GM18517 (cell line): ENCODE results near the gene EBF4.
"Not testable (repeated sequence)": the region's sequence is repeated elsewhere in the genome, so short reads cannot be mapped to it uniquely, and the experiment has no call there.

Source experiments
- ATAC-seq: cut with Tn5 transposase; IDR thresholded peaks from one replicate; pipeline ENCODE4 v1.9.1; 2021; ENCODE audit warnings: mild to moderate bottlenecking, moderate library complexity; ENCODE audit not compliant: unreplicated experiment

The EBF4 gene

DNA sequence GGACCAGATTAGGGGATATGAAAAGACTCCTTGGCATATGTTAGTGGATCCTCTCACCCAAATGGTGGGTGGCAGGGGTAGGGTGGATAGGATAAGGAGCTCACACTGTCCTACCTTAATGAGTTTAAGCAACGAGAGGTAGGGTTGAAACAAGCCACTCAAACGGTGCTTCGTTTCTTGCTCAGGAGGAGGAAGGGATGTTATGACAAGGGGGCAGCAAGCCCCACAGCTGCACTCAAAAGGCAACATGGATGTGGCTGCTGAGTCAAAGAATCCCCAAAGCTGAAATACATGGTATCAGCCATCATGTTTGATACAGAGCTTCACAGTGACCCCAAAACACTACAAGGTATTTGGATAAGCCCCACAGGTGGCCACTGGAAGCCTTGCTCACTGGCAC, 20.1 kb upstream of the EBF4 start:
- ATAC-seq: no peak

DNA sequence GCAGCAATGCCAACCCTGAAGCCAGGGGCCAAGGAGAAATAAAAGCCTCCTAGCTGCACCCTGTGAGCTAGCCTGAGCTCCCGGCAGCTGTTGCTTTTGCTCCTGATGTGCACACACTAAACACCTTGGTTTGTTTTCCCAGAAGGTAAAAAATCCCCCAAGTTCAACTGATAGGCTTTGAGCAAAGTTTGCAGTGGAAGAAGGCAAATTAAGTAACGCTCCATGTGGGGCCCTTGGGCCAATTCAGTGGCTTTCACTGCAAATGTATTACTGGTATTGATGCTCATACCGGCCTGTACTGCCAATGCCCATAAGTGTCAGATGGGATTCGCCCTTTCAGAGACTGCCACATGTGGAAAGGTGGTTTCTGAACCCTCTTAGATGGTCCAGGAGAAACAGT, 19.1 kb upstream of the EBF4 start:
- no peak for ATAC-seq

DNA sequence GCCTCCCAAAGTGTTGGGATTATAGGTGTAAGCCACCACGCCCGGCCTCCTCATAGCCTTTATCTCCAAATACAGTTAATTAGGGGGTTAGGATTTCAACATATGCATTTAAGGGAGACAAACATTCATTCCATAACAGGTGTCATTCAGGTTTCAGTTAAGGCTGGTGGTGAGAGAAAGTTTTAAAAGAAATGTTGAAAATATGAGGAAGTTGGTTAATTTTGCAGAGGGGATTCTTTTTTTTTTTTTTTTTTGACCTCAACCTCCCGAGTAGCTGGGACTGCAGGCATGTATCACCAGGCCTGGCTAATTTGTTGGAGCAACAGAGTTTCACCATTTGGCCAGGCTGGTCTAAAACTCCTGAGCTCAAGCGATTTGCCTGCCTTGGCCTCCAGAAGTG, 12.5 kb upstream of the EBF4 start:
- ATAC-seq: no peak

DNA sequence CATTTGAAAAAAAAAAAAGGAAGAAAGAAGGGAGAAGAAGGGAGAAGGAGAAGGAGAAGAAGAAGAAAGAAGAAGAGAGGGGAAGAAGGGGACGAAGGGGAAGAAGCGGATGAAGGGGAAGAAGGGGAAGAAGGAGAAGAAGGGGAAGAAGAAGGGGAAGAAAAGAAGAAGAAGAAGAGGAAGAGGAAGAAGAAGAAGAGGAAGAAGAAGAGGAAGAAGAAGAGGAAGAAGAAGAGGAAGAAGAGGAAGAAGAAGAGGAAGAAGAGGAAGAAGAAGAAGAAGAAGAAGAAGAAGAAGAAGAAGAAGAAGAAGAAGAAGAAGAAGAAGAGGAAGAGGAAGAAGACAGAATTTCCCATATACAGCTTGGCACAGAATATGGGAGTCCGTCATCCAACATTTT, 10.5 kb upstream of the EBF4 start:
- not testable (repeated sequence) for ATAC-seq

DNA sequence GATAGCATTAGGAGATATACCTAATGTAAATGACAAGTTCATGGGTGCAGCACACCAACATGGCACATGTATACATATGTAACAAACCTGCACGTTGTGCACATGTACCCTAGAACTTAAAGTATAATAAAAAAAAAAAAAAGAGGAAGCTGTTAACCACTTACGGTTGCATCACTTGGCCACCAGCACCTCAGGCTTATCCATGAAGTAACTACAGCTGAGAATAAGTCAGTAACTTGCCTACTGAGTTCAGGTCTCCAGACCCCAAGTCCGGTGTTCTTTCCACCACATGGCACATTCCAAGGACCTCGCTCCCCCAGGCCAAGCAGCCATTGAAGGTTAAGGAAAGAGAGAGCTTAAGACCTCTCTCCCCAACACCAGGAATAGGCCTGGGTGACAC, 7.8 kb upstream of the EBF4 start:
- not testable (repeated sequence) for ATAC-seq

DNA sequence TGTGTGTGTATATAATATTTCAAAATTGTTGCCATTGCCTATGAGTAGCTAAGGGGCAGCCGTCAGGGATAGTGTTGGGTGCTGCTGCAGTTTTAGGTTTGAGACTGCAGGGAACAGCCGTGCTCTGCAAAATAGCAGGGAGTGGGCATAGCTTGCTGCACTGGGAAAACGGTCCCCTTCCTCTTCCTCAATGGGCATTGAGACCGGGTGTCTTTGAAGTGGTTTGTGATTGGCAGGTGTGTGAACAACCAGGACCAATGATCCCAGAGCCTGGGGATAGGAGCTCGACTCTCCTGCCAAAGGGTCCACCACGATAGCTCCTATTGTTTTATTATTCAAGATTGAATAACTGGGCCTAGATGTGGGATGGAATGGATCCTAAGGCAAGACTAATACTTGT, 5.1 kb upstream of the EBF4 start:
- no peak for ATAC-seq

DNA sequence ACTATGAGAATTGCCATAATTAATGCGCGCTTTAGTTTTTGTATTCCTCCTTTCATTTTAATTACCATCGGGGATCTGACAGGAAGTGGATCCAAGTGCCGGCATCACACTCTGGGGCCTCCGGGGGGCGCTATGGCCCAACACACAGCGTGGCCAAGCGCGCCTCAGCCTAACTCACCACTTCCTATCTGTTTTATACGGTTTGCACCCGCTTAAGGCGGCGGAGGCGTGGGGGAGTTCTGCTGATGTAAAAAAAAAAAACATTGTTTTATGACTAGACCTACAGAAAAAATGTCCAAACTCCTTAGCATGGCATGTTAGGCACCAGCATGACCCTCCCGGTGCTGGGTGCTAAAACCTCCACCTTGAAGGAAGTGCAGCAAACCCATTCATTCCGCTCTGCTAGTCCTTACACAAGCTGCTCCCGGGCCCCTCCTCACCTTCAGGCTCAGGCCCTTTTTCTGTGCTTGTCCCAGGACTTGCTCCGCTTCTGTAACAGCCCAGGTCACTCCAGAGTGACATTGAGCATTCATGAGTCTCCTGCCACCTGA, 4.5 kb upstream of the EBF4 start:
- no peak for ATAC-seq

DNA sequence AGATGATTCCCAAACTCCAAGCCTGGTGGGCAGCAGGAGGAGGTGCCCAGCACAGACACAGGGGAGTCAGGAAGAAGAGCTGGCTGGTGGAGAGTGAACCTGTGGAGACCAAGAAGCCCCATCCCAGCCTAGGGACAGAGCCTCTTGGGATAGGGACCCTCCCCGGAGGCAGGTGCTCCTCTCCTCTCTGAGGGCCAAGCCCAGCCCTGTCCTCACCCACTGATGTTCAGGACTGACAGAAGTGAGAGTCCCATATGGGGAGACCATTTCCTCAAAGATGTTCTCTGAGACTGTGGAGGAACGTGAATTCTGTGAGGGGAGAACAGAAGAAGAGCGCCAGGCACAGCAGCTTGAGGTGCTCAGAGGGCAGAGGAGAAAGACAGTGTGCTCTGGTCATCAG, 2.4 kb upstream of the EBF4 start:
- no peak for ATAC-seq

DNA sequence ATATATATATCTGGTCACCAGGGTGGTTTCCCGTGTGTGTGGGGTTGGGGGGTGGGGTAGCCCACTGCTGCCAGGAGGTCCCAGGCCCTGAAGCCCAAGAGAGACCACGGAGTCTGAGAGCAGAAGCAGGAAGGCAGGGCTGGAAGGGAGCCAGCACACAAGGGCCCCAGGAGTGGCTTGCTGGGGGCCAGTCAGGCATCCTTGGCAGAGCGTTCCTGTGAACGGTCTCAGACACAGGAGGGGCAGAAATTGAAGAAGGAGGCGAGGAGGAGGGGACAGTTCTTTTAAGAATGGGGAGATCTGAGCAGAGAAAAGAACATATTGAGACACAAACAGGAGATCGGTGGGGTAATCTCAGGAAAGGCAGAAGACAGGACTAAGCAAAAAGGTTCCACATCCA, 1.9 kb upstream of the EBF4 start:
- no peak for ATAC-seq

DNA sequence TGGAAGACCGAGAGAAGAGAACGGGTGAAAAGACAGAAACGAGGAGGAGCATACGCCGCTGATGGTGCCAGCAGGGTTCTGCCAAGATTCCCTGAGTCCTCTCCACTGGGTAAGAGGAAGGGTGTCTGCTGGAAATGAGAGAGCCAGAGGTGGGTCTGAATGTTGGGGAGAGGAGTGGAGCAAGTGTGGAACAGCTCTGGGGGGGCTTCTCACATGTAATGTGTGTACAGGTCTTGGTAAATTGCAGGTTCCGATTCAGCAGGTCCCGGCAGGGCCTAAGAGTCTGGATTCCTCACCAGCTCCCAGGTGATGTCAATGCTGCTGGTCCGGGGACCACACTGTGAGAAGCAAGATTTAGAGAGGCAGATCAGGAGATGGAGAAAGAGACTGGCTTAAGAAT, 1.5 kb upstream of the EBF4 start:
- no peak for ATAC-seq

DNA sequence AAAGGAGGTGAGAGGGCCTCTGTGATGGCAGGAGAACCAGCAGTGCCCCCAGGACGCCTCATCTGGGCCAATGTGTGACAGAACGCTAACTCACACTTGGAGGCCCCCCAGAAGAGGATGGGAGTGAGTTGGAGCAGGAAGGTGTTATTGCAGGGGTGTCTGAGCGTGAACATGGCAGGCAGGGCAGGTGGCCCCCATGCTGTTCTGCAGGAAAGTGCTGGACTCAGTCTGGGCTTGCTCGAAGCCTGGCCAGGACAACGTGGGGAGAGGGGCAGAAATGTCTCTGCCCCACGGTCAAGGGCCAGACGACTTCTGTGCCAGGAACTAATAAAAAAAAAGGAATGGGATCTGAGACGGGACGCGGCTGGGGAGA, 931 bp upstream of the EBF4 start:
- ATAC-seq: no peak

DNA sequence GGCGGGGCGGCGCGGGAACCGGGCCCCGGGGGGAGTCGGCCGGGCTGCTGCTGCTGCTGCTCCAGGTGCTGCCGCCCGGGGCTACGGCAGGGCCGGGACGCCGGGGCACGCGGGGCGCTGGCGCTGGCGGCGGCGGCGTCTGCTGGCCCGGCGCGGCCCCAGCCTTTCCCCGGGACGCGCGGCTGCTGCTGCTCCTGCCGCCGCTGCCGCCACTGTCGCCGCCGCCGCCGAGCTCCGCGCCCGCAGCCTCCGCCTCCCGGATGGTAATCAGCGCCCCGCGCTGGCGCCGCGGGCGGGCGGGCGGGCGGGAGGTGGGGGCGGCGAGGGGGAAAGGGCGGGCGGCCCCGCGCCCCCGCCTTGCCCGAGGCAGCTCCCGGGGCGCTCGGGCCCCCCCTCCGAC, 306 bp downstream of the EBF4 start:
- ATAC-seq: no peak

DNA sequence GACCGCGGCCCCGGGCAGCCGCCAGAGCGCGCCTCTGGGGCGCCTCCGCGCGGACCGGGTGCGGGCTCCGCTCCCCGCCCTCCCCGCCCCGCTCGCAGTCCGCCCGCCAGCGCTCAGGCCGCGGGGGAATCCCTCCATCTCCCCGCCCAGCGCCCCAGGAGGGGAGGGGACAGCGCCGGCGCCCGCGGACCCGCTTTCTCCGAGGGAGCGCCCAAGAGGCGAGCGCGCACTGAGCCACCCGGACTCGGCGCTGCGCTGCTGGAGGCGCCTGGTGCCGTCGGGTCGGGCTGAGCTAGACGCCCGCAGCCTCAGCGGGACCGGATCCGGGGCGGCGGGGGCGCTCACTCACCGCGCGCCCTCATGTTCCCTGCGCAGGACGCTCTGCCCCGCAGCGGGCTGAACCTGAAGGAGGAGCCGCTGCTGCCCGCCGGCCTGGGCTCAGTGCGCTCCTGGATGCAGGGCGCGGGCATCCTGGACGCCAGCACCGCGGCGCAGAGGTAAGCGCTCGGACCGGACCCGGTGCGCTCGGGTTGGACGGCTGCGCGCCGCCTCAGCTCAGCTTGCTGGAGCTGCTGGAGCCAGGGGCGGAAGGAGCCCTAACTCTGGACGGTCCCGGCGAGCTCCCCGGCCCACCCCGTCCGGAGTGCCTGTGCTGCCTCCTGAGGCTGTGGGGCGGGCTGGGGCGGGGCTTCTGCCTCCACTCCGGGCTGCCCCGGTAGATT, 867 bp downstream of the EBF4 start:
- no peak for ATAC-seq

DNA sequence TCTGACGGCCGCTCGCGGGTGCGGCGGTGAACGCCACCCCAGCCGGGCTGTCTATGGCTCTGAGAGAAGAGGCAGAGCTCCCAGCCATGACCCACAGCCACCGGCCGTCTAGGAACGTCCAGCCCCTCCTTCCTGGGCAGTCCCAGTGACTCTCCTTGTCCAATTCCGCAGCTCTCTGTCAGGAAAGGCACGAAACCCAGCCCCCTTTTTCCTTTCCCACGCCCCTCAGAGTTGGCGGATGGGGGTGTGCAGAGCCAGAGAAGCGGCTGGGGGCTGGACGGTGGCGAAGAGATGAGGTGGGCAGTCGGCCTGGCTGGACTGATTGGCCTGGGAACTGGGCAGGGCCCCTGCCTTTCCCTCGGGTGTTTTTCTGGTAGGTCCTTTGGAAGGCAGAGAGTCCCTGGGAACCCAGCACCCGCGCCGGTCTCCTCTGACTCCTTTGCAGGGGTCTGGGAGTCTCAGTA, 1.5 kb downstream of the EBF4 start:
- ATAC-seq: no peak

DNA sequence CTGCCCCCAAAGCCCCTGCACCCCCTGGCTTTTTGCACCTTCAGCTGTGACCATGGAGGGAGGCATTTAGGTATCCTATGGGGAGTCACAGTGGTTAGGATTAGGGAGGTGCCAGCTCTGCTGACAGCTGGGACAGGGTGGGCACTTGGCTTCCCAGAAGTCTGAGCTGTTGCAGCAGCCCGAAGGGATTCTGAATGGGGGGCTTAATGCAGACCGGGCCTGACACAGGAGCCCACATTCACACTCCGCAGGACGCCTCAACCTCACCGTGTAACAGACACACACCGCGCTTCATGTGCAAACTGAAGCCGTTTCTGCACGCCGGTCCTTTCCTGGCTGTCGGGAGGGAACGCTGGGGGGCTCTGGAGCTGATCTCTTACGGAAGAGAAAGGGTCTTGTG, 1.9 kb downstream of the EBF4 start:
- no peak for ATAC-seq

DNA sequence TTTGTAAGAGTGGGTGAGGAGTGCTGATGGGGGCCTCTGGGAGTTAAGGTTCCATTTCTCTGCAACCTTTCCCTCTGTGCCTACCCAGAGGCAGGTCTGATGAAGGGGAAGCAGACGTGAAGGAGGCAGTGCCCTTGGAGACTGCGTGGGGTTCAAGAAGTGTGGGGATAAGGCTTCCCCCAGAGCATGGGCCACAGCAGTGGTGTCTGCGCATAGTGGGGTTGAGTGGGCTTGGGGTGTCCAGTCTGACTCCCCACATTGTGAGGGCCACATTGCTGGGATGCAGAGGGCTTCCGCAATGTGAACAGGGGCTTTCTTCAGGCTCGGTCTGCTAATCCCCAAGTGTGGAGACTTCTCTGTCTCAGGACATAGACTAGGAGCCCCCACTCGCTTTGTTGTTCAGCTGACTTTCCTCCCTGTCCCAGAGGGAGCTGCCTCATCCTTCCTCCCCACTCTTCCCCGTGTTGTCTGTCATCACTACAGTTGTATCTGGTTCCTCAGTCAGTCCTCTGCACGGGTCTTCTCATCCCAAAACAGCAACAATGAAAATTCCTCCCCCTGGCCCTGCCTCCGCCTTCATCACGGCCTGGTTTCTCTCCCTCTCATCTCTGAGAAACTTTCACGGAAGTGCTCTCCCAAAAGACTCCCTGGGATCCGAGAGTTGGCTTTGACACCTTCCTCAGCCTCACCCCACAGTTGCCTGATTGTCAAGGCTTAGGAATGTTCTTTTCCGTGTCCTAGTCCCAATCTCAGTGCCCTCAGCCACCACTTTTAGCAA, 2.8 kb downstream of the EBF4 start:
- no peak for ATAC-seq

DNA sequence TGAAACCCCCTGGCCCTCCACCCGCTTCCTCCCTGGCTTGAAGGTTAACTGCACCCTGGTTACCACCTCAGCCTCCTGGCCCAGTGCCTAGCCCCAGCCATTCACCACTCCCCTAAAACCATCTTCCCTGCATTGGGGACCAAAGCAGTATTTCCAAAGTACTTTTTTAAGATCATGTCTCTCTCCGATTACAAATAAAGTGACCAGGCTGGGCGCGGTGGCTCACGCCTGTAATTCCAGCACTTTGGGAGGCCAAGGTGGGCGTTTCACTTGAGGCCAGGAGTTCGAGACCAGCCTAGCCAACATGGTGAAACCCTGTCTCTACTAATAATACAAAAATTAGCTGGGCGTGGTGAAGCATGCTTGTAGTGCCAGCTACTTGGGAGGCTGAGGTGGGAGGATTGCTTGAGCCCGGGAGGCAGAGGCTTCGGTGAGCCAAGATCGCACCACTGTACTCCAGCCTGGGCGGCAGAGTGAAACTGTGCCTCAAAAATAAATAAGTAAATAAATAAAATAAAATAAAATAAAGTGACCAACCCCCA, 3.5 kb downstream of the EBF4 start:
- ATAC-seq: not testable (repeated sequence)

DNA sequence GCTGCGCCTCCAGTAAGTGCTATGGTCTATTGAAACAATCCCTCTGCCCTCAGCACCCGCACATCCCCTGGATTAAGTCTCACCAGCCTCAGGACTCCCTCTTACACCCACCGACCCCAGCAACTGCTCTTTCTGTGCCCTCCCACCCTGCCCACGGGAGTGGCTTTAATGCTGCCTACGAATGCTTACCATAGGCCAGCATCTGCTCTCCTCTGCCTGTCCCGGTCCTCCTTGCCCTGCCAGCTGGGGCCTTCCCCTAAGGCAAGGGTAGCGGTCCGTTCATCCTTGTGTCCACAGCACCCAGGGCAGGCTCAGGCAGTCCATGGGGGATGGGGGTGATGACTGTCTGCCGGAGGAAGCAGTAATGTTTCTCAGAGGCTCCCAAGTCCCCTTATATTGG, 4.1 kb downstream of the EBF4 start:
- no peak for ATAC-seq

DNA sequence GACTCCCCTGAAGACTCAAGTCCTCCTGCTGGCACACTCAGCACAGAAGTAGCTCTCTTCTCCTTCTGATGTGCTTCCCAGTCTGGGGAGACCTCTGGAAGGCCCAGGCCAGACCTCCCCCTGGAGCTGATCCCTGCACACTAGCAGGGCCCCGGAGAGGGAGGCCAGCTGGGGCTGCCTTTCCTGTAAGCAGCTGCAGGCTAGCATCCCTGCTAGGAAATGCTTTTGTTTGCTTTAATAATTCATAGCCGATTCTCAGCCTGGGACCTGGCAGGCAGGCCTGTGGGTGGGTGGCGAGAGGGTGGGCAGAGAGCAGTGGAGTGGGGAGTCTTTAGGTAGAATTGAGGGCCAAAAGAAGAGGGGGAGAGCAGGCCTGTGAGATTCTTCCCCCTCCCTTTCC, 5.2 kb downstream of the EBF4 start:
- no peak for ATAC-seq

DNA sequence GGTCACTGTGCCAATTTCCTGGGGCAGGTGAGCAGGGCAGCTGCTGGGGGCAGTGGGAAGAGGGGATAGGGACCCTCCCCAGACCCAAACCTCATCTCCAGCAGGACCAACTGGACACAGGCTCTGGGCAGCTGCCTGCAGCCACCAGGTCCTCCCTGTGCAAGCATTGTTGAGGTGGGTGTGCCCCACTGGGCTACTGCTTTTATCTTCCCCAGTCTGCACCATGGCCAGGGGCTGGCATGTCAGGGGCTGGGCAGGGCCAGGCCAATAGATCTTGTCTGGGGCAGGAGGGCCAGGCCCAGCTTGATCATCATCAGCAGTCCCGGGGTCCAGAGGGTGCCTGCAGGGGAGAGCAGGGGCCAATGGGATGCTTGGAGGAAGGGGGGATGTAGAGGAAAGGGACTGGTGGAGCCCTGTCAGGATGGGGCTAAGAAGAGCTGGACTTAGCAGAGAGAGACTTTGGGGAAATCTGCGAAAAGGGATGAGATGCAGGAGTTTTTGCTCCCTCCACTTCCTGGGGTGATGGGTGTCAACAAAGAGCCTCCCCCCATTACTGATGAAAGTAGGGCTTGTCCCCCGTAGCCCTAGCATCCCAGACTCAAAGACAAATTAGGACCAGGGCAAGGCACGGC, 5.7 kb downstream of the EBF4 start:
- no peak for ATAC-seq

DNA sequence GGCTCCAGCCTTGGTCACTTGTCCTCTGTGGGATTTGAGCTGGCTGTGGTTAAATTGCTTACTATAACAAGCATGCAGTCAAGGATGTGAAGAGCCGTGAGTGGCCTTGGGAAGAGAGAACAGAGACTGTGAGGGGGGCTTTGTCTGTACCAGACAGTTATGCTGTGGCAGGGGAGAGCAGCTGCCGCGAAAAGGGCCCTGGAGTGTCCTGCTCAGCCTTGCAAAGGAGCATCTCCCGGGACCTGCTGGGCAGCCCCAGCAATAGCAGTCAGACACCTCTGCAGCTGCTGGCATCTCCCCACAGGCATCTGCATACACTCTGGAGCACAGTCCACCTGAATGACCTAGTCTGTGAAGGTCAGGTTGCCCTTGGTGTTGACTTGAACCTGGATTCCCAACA, 6.3 kb downstream of the EBF4 start:
- ATAC-seq: no peak
